ENCODE data around the gene COLEC12. TPM values are rescaled to one million over a fixed set of nuclear protein-coding genes. Genes with fewer than 3 reads are reported as not detected.

Gene COLEC12
- total RNA-seq, 4 donors from 2014 or later: 1.4 to 12.2 (median 4.0) TPM

GRCh38 chr18:477565-477964, 22.9 kb downstream of the COLEC12 start:
- Histone ChIP-seq H3K9me3 (no peaks in the 10 kb centered on the region), H3K4me1 (peaks cover 0 to 26% (median 3%) of the 10 kb centered on the region in 3 donors), H3K27ac (no peak overlapping the region), H3K27me3 (no peaks in the 10 kb centered on the region), H3K36me3 (no peaks in the 10 kb centered on the region), H3K4me3 (no peak overlapping the region)
- TF ChIP-seq POLR2A (IDR thresholded peaks at IDR 0.05): no peak
- TF ChIP-seq CTCF (IDR thresholded peaks at IDR 0.05): peak in 5 of 6 experiments; percentile 25 to 68 (median 51)
- intact Hi-C loops (cut with DNase I): no loop called here
- DNase-seq: no peak
- 42 to 65% methylated on average over 2 of the region's 2 CpGs for WGBS, 2 donors

DNA sequence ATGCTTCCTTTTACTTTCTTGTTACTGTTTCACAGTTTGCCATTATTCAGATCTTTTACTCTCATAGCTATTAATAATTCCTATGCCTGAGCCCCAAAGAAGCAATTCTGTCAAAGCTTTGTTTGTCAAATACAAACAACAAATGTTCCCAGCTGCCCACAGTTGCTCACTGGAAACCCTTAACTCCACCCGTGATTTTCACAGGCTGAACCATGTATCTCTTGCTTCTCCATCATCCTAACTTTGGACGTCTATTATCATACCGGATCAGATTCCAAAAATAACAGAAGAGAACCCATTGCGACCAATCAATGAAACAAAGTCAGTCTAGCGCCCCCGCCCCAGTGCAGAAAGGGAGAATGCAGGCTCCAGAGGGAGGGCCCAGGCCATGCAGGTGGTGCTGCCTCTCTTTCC, 24.2 kb downstream of the COLEC12 start:
- Histone ChIP-seq H3K36me3 (no peaks in the 10 kb centered on the region), H3K4me3 (no peak overlapping the region), H3K9me3 (no peaks in the 10 kb centered on the region), H3K27ac (peak overlapping the region in 2 of 4 donors; percentile 31 to 59), H3K27me3 (no peaks in the 10 kb centered on the region), H3K4me1 (peaks cover 0 to 26% (median 3%) of the 10 kb centered on the region in 3 donors)
- DNase-seq: no peak
- intact Hi-C loops (cut with DNase I): no loop called here
- TF ChIP-seq CTCF (IDR thresholded peaks at IDR 0.05): no peak
- TF ChIP-seq POLR2A (IDR thresholded peaks at IDR 0.05): no peak
- WGBS, 2 donors: 59 to 87% methylated on average over 6 of the region's 6 CpGs

DNA sequence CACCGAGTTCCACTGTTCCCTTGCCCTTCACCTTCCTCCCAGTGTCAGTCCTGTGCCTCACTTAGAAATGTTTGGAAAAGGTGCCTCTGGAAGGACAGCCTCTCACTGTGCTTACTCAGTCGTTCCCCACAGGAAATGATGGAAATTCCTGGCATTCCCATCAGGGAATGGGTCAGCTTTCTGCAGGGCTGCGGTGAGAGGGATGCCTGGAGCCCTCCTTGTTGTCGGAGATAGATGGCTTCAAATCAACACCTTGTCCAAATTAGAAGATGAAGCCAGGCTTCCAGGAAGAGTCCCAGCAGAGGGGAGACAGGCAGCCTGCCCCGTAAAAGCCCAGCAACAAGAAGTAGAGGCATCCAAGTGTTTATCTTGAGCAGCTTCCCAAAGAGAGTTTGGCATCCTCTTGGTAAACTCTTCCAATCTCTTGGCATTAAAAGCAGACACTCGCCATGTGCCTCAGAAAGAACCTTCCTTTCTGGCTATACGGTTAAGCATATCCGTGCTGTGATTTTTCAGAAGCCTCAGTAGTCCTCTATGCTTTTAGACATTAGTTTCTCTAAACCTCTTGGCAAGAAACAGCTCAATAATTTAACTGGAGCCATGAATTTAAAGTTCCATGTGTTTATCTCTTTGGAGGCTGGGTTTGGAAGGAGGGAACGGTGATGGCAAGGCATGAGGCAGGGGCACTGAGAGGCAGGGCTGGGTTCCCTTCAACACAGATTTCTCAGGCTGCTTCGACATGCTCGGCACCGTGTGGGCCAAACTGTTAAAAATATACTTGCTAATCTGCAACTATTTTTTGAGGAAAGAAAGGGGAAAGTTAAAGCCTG, 25.1 kb downstream of the COLEC12 start:
- 58 to 67% methylated on average over 8 to 12 of the region's 12 CpGs for WGBS, 2 donors
- peaks cover 0 to 26% (median 3%) of the 10 kb centered on the region in 3 donors for H3K4me1 ChIP-seq
- intact Hi-C loops (cut with DNase I): no loop called here

DNA sequence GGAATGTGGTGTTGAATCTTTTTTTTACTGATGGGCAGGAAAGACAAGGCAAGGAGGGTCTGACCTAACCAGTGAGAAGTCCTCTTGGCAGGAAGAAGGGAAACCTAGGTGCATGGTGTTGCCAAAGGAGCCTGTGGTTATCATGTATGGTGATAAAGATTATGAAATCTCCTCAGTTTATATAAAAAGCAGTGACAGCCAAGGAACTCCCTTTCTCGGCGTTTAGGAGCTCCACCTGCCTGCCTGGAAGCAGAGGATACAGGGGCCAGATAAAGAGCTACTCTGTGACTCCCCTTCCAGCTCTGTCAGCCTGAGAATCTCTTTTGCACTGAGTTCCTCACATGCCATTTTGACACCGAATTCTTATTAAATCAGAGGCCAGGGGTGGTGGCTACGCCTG, 26.1 kb downstream of the COLEC12 start:
- Histone ChIP-seq H3K4me1 (peaks cover 0 to 26% (median 3%) of the 10 kb centered on the region in 3 donors), H3K9me3 (no peaks in the 10 kb centered on the region), H3K27me3 (no peaks in the 10 kb centered on the region), H3K36me3 (no peaks in the 10 kb centered on the region), H3K27ac (peak overlapping the region in 1 of 4 donors; percentile 31), H3K4me3 (no peak overlapping the region)
- TF ChIP-seq POLR2A (IDR thresholded peaks at IDR 0.05) (no peak), CTCF (IDR thresholded peaks at IDR 0.05) (no peak)
- WGBS, 2 donors: 34 to 43% methylated on average over 2 to 4 of the region's 4 CpGs
- intact Hi-C loops (cut with DNase I): no loop called here
- no peak for DNase-seq

More for the DNA sequence above, 25.1 kb downstream of the COLEC12 start:
- no peak overlapping the region for H3K4me3 ChIP-seq
- TF ChIP-seq POLR2A (IDR thresholded peaks at IDR 0.05): no peak
- peak overlapping the region in 2 of 4 donors; percentile 31 to 59 for H3K27ac ChIP-seq
- H3K9me3 ChIP-seq: no peaks in the 10 kb centered on the region
- H3K27me3 ChIP-seq: no peaks in the 10 kb centered on the region
- no peaks in the 10 kb centered on the region for H3K36me3 ChIP-seq
- no peak for DNase-seq

GRCh38 chr18:473802-474201, 26.7 kb downstream of the COLEC12 start:
- TF ChIP-seq POLR2A (IDR thresholded peaks at IDR 0.05): no peak
- intact Hi-C loops (cut with DNase I): no loop called here
- Histone ChIP-seq H3K27ac (no peak overlapping the region), H3K9me3 (no peaks in the 10 kb centered on the region), H3K36me3 (no peaks in the 10 kb centered on the region), H3K27me3 (no peaks in the 10 kb centered on the region), H3K4me3 (no peak overlapping the region), H3K4me1 (peaks cover 0 to 26% (median 3%) of the 10 kb centered on the region in 3 donors)
- DNase-seq: no peak
- 60 to 76% methylated on average over 1 of the region's 1 CpG for WGBS, 2 donors

DNA sequence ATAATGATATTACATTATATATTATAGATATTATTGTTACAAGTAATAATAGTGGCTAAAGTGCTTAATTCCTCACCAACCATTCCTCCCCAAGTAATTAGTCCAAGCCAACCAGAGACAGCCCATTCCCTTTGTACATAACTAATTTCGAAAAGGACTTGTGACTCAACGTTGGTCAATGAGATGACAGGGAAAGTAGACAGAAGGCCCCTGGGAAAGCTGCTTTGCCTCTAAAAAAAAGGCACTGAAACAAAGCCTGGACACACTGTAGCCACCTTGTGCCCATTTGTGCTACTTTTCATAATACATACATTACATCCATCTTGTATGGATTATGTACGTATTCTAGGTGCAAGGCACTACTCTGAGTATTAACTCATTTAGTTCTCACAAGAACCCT, 28.8 kb downstream of the COLEC12 start:
- no peak for DNase-seq
- Histone ChIP-seq H3K27ac (no peak overlapping the region), H3K9me3 (no peaks in the 10 kb centered on the region), H3K4me3 (no peak overlapping the region), H3K36me3 (no peaks in the 10 kb centered on the region), H3K4me1 (peaks cover 0 to 26% (median 3%) of the 10 kb centered on the region in 3 donors), H3K27me3 (no peaks in the 10 kb centered on the region)
- TF ChIP-seq POLR2A (IDR thresholded peaks at IDR 0.05): no peak
- TF ChIP-seq CTCF (IDR thresholded peaks at IDR 0.05): no peak
- intact Hi-C loops (cut with DNase I): no loop called here
- WGBS, 2 donors: 69 to 81% methylated on average over 3 of the region's 3 CpGs
